GF-D8 (cell line): Measurements from ENCODE around the gene RHEB.
"Not testable (repeated sequence)": the region's sequence is repeated elsewhere in the genome, so short reads cannot be mapped to it uniquely, and the experiment has no call there.

Experiments used
- DNase-seq: peaks from one replicate; lab custom pipeline; 2025; lab: John Stamatoyannopoulos, UW

Gene RHEB

GRCh38 chr7:151524845-151525244 lies 5.2 kb upstream of the RHEB start:
- no peak for DNase-seq

GRCh38 chr7:151524331-151524730 lies 4.6 kb upstream of the RHEB start:
- DNase-seq = no peak

- peak; percentile 46 for DNase-seq
These were observed 945 bp upstream of the RHEB start for GRCh38 chr7:151520419-151521261.

GRCh38 chr7:151518947-151519764 lies 539 bp downstream of the RHEB start:
- not testable (repeated sequence) for DNase-seq

GRCh38 chr7:151518105-151518946 lies 1.4 kb downstream of the RHEB start:
- no peak for DNase-seq

- no peak for DNase-seq
These were observed 2.0 kb downstream of the RHEB start for GRCh38 chr7:151517601-151518104.

GRCh38 chr7:151515276-151515565 lies 4.5 kb downstream of the RHEB start:
- DNase-seq = no peak

GRCh38 chr7:151514461-151515275 lies 5.0 kb downstream of the RHEB start:
- DNase-seq = no peak

GRCh38 chr7:151513133-151513532 lies 6.6 kb downstream of the RHEB start:
- no peak for DNase-seq

GRCh38 chr7:151512353-151512752 lies 7.3 kb downstream of the RHEB start:
- DNase-seq = no peak

GRCh38 chr7:151511946-151512345 lies 7.7 kb downstream of the RHEB start:
- no peak for DNase-seq

GRCh38 chr7:151511270-151511669 lies 8.4 kb downstream of the RHEB start:
- no peak for DNase-seq

GRCh38 chr7:151509670-151510333 lies 9.9 kb downstream of the RHEB start:
- no peak for DNase-seq

GRCh38 chr7:151508991-151509390 lies 10.7 kb downstream of the RHEB start:
- no peak for DNase-seq

- DNase-seq = no peak
These were observed 11.9 kb downstream of the RHEB start for GRCh38 chr7:151507806-151508205.

- no peak for DNase-seq
These were observed 12.8 kb downstream of the RHEB start for GRCh38 chr7:151506901-151507382.

GRCh38 chr7:151505836-151506468 lies 13.7 kb downstream of the RHEB start:
- DNase-seq = no peak

GRCh38 chr7:151505433-151505832 lies 14.3 kb downstream of the RHEB start:
- DNase-seq = no peak

- DNase-seq = no peak
These were observed 14.9 kb downstream of the RHEB start for GRCh38 chr7:151504715-151505326.
